ENCODE results near the gene DAPK2.

The DAPK2 gene

DNA sequence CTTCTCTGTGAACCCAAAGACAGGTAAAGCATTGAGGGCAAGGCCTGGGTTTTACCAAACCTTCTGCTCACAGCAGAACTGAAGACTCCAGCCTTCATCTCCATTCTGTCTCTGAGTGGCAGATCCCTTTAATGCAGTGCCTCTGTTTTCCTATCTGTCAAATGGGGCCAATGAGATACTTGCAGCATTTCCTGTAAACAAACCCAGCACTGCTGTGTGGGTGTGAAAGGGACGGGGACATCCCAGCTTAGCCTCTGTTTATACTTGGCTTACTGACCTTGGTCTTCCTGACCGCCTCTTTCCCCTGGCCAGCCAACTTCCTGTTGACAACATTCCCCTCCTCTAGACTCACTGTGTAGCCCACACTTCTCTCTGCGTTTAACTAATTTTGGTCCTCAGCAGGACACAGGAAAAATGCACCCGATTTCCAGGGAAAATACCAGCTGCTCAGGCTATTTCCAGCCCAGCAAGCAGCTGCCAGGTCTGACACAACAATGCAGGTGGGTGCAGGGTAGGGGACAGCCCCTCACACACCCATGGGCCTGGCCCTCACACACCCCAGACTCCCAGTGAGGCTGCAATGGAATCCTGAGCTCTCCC lies 106.7 kb downstream of the DAPK2 start:
- no peak for DNase-seq

DNA sequence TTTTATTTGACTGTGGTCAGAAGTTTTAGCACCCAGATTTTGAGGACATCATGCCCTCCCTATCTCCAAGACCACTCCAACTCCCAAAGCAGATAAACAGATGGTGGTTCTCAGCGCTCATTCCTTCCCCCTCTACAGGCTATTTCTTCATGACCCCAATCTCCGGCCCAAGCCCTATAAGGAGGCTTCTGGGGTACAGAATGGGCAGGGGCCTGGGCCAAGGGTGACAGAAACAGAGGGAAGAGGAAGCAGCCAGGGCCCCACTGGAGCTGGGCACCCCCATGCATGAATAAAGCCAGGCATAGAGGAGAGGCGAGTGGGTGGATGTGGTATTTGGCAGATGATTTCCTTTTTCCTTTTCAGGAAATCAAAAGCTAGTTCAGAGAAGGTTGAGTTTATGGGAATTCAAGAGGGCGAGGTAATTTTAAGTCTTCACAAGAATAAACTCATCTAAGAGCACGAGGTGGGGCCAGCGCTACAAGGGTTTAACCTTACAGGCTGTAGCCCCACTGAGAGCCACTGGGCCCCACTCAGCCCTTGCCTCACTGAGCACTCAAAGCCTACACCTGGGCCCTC lies 107.7 kb downstream of the DAPK2 start:
- no peak for DNase-seq

DNA sequence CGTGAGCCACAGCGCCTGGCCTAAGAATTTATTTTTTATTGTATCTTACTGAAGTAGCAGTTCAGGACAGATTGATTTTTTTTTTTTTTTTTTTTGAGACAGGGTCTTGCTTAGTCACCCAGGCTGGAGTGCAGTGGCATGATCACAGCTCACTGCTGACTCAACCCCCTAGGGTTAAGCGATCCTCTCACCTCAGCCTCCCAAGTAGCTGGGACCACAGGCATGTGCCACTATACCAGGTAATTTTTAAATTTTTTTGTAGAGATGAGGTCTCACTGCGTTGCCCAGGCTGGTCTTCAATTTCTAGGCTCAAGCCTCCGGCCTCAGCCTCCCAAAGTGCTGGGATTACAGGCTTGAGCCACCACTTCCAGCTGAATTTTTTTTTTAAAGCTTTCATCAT lies 112.8 kb downstream of the DAPK2 start:
- no peak for DNase-seq

DNA sequence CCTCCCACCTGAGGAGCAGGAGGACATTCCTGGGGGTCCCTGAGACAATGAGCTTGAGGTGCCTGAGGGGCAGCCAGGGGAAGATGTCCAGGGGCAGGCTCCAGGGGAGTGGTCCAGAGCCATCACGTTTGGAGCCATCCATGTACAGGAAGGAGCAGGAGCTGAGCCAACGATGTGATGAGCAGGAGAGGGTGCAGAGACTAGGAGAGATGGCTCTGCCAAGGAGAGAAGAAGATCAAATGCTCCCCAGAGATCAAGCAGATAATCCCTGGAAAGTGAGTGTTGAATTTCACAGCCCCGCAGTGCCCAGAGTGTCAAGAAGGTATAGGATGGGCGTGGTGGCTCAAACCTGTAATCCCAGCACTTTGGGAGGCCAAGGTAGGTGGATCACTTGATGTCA lies 114.7 kb downstream of the DAPK2 start:
- no peak for DNase-seq

DNA sequence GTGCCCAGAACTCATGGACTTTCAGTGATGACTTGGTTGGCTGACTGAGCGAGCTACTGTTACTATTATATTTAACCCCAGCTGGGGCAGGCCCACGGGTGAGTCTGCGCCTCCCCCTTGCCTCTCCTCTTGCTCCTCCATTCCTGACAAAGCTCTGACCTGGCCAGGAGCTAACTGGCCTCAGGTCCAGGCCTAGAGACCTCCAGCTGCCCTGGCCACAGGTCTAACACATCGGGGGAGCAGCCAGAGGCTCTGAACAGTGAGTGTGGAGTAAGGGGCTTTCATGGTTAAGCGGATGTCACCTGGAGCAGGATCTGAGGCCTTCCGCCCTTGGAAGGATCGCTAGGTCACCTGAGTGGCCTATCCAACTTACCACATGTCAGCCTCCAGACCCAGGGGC lies 116.3 kb downstream of the DAPK2 start:
- DNase-seq = no peak

DNA sequence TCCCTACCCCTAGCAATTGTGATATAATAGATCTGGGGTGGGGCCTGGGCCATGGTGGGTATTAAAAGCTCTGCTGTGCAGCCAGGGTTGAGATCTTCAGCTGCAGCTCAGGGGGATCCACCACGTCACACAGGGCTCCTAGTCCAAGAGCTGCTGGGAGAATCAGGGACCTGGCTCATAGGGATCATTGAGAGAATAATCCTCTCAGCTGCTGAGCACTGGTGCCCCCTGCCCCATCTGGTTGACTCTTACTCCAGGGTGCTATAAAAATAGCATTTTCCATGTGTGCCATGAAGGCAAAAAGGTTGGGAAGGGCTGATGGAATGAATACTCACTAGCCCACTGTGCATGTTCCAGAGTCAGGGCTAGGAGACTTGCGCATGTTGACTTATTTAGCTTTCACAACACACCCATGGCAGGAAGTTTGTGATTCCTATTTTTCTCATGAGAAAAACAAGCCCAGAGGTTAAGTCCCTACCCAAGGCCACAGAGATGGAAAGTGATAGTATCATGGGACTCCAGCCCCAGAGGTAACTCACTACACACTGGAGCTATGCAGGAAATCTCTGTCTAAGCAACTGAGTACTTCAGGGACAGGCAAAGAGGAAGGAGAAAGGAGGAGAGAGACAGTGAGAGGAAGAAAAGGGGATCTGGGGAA lies 118.0 kb downstream of the DAPK2 start:
- DNase-seq = no peak

DNA sequence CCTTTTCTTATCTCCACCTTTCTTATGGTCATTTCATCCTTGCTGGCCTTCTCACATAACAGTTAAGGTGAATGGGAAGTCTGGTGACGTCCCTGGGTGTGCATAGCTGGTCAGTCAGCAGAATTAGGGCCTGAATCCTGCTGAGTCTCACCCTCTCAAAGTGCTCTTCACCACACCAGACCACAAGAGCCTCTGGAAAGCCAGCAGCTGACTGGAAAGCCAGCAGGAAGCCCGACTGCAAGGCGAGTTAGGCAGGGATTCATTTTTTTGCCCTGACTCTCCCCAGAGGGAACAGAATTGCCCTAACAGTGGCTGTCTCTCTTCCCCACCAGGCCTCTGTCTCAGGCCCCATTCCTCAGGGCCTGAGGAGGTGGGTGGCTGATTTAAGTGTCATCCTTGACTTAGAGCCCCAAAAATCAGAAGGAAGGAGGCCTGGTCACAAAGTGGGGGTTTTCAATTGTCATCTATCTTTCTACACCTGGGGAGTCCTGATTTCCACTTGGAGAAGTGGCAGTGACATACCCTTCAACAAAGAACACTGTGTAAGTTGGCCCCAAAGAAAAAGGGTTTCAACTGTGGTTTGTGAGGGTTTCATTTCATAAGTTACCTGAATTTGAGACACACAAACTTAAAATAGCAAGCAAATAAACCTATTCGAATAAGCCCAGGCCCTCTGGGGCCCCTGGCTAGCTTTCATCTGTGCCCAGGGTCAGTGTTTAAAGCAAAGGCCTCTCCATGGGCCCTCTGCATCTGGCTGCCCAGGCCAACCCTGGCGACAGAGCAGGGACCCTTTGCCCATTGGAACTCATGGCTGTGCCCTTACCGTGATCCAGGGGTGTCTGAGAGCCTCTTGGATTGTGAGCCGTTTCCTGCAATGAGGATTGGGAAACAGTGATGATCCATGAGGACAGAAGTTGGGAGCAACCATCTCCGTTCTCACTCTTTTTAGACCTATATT lies 122.0 kb downstream of the DAPK2 start:
- DNase-seq = no peak

DNA sequence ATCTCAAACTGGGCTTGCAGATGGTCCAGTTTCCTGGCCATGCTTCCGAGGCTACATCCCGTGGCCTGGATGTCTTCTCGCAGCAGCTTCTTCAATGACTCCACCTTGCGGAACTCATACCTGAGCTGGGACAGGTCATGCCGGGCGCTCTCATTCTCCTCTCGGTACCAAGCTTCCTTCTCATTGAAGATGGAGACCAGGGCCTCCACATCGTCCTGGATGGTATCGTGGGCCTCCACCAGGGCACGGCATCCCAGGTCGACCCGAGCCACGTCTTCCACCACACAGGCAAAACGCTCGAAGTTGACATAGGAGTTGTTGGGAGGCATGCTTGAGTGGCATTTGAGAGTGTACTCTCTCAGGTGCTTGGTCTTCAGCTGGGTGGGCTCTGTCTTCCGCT lies 123.4 kb downstream of the DAPK2 start:
- DNase-seq = no peak

DNA sequence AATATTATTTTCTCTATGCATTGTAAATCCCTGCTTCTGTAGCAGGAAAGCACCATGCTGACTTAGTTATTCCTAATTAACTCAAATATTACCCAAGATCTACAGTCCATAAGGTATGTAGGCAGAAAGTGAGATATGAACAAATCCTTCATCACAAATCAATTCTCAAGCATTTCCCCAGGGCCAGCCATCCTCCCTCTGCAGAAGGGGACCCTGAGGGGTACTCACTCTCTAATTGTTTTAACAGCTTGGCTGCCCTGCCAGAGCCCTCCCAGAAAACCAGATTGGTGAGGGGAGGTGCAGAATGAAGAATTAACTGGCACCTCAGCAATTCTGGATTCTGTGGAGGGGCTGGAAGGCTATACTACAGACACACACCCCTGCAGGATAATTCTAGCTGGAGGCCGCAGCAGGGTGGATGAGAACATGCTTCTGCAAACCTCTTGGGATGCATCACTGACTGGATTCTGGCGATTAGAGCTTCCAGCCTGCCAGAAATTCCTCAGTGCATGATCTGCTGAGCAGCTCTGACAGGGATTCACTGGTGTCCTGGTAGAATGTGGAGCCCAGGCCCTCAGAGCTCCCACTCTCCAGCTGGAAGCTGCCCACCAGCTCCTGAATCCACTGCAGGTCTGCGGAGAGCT lies 123.9 kb downstream of the DAPK2 start:
- no peak for DNase-seq

DNA sequence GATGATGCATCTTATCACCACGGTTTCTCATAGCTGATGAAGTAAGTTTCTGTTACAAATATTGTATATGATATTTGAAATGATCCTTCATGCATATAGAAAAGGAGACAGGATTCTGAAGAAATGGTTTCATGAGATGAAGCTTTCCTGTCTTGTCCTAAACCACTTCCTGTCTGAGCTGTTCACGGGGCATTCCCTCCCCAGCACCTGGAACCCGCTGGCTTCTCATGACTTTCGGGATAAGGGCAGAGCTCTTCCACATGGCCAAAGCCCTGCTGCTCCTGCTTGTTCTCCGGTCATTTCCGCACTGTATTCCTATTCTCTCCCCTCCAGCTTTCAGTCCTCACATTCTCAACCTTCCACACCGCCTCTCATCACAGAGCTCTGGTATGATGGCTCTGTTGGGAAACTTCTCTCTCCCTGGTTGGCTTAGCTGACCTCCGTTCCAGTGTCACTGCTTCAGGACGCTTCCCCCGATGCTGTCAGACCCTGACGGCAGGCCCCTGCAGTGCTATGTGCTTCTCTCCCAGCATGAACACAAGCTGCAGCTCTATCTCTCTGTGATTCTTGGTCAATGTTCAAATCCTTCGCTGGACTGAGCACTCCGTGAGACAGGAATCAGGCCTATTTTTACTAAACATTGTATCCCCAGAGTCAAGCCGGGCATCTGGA lies 125.6 kb downstream of the DAPK2 start:
- no peak for DNase-seq

DNA sequence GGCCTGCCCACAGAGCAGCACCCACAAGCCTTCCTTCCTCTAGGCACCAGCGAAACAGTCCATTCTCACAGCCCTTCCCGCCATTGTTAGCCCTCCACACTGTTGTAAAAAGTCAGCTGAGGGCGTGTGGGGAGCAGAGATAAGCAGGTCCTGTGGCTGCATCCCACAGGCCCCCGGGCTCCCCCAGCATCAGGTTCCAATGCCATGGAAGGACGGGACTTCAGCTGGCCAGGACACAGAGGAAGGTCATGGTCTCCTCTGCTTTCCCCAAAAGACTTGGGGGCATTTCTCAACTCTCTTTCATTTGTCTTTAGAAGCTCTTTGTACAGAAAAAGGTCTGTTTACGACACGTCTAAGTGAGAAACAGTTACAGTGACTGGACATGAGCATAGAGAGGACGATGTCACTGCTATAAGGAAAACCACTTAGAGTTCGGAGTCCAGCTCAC lies 127.4 kb downstream of the DAPK2 start:
- DNase-seq = no peak

DNA sequence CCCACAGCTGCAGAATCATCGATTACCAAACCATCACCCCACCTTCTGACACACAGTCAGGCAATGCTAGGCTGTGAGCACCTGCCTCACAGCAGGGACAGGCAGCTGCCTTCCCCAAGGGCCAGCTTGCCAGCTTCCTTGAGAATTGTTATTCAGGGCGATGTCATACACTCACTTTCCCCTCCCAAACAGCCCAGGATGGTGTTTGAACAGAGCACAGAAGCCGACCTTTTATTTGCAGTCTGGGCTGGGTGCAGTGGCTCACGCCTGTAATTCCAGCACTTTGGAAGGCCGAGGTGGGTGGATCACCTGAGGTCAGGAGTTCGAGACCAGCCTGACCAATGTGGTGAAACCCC lies 128.0 kb downstream of the DAPK2 start:
- no peak for DNase-seq

DNA sequence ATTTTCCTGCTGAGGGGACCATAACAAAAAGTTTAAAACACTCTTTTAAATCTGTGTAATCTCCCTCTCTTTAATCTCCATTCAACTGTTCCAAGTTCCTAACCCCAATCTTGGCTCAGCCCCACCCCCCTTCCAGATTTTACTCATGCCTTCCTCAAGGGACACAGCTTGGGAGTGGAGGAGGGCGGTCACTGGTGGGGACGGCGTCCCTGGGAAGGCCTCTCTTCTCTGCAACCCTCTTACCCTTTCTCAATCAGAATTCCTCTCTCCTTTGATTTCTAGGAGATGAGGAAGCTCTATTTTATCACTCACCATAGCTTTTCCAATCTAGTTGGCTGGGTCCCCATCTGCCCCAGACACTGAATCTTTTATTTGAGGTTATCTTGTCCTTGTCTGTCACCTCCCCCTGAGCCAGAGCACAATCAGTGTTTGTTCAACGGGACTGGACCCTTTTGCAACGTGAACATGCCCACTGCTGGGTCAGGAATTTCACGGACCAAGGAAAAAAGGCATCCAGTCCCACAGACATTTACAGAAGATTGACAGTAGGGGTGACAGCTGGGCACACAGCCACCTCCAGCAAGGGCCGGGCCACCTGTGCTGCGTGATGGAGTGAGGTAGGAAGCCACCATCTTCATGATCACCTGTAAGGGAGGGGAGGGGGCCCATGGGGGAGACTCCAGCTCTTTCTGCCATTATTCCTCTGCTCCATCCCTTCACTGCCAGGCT lies 128.5 kb downstream of the DAPK2 start:
- no peak for DNase-seq

DNA sequence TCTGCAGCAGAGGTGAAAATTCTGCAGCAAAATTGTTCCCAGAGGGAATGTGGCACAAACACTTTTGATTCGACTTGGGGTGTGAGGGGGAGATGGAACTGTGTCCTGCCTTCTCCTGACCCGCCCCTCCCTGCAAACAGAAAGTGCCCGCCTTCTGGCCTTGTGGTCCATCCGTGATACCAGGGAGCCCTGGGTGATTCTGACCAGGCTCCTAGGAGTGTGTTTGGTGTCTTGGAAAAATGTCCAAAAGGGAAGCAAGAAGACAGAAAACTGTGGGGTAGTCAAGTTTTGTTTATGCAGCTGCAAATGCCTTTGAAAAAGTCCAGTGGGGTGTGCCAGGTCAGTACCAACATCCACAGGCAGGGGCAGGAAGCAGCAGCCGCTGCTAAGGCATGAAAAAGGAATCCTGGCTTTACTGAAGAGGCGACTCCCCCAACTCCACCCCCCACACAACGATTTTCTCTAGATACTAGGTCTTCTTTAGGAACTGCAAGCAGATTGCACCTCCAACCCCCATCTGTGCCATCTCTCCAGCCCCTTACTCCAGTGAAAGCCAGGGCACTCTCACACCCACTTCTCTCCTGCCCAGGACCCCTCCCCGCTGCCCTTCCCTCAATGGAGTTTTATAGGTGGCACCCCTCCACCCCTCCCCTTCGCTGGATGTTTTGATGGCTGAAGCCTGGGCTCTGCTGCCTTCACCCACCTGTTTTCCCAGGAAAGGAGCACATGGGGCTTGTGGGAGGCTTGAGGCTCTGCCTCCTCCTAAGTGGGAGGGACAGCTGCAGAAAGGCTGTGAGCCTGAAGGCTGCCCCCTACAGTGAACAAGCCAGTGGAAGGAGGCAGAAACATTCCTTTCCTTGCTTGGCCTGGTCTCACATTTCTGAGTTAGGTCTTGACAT lies 130.2 kb downstream of the DAPK2 start:
- DNase-seq = no peak

DNA sequence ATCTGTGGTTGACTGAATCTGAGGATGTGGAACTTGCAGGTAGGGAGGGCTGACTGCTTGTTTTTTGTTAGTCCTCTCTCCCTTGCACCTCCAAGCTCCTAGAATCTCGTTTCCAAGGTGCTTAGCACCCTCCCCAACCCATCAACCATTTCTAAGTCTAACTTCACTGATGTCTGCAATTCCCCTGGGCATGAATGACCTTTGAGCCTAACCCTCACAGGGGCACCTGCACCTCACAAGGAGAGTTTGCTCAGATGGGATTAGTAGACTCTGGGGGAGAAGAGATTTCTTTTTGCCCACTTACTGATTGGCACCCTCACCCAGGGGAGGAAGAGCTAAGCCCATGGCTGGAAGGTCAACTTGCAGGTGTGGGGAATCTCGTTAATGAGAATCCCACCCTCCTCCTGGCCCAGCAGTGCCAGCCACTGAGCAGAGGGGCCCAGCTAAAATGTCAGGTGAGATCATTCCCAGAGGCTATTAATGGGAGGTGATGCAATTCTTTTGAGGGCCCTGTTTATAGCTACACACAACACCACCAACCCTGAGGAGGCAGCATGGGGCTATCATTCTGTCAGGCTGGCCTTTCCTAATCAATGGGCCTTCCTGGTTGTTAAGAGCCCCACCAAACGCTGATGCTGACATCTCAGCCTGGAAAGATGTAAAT lies 130.9 kb downstream of the DAPK2 start:
- no peak for DNase-seq

DNA sequence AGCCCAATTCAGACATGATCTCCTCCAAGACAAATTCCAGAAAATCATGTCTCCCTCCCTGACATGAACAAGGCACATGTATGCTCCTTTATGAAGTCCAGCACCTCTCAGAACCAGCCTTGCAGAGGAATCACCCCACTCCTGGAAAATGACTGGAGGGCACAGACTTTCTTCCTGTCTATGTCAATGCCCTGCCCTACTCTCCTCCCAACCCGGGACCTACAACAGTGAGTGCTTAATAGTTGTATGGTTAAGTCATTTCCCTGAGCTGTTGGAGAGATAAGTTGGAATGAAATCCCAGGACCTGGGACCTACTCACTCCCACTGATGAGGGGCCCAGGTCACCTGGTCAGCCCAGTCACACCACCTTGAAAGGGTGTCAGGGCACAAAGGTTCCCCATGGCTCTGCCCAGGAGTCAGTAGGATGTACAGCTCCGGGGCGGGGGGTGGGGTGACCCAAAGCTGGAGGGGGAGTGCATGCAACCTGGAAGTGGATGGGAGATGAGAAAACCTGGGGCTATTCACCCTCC lies 132.4 kb downstream of the DAPK2 start:
- DNase-seq = no peak

DNA sequence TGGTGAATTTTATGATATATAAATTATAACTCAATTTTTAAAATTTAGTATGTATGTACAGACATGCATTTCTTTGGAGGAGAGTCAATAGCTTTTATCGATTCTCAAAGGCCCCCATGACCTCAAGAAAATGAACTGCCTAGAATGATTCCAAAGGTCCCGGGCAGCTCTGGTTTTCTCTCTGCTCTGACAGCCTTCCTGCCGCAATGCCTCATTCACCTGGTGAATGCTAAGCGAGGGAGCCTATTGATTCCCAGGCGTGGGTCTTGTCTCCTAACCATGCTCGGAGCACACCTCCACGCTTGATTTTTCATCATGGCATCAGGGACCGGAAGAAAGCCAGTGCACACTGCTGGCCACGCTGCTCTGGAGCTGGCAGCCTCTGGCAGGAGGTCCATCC lies 132.9 kb downstream of the DAPK2 start:
- DNase-seq = no peak

DNA sequence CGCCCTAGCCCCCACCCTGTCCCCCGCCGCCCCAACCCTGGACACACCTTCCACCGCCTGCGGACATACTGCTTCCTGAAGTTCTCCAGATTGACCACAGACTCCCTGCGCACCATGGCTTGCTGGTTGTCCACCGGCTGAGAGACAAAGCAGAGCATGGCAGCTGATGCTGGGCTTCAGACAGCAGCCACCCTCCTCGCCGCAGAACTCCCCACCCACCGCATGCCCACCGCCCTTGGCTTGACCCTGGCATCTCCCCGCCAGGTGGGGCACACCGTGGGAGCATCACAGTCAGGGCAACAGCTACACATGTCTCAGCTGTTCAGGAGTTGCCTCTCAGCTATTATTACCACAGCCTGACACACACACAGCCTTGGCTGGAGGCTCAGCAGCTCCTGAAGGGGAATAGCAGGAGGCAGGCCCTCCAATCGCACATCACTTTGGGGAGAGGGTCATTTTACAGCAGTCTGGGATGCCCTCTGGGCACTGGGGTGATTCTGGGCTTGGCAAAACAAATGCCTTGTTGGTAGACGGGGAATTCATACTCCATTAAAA lies 134.1 kb downstream of the DAPK2 start:
- no peak for DNase-seq

DNA sequence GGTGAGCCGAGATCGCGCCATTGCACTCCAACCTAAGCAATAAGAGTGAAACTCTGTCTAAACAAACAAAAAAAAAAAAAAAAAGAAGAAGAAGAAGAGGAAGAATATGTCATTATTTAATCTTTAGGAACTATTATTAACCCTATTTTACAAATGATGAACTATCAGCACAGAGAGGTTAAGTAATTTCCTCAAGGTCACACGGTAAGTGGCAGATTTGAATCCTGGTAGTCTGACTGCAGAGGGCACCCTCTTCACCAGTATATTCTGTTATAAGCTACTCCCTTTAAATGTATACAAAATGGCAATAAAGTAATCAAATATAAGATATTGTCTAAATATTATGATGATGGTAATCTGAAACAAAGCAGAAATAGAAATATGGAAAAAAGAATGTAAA lies 135.1 kb downstream of the DAPK2 start:
- no peak for DNase-seq

Data from stimulated activated CD4-positive, alpha-beta T cell treated with anti-CD3 and anti-CD28 coated beads, Interleukin-4, amount 100 ng/mL, for 1 hour (primary cell).